Prostate gland (tissue), 2 donors: Measurements from ENCODE around the gene TAF4.

Experiments used
- CTCF ChIP-seq, 4 experiments: fragments of 200-600 bp in 2 of 4; fragments of 450-650 bp in 2 of 4; sonication (generic) in 2 of 4; IDR thresholded peaks; 1 replicate in 3 of 4; 2 replicates in 1 of 4; pipeline ENCODE4 v1.5.1; 2016 to 2019; ENCODE audit warnings: antibody characterized with exemption in 4 of 4, mild to moderate bottlenecking in 2 of 4, moderate library complexity in 2 of 4
- POLR2A ChIP-seq: fragments of 450-650 bp; IDR thresholded peaks from one replicate; pipeline ENCODE4 v1.6.1; 2016; ENCODE audit warnings: antibody characterized with exemption, mild to moderate bottlenecking

DNA sequence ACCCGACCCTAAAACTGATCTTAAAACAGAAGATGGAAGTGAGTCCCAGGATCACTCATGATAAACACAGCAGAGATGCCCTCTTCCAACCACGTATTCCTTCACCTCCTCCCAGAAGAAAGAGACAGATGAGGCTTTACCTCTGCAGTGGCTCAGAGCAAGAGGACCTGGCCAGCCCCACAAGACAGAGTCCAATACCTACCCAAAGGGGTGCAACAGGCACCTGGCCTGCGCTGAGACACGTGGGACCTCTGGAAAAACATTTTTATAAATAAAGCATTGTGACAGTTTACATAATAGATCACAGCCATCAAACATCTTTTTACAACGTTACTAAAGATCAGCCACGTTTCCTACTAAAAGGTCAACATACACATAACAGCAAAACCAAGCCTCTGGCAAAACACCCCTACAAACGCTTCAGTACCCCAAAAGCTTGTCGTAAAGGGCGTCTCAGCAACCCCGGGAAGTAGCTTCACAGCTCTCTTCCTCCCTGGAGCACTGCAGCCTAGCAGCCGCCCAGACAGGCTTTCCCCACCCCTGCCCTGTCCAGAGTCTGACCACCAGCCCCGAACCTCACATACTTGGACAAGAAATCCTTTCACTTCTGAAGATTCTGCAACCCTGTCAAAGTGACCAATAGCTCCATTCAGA is 2.9 kb downstream of the TAF4 start:
- TF ChIP-seq CTCF (IDR thresholded peaks at IDR 0.05) = no peak
- TF ChIP-seq POLR2A = no peak
